HG03095 (cell line): ENCODE measurements around the gene CCSER1.

ENCODE experiments used
- ATAC-seq: cut with Tn5 transposase; IDR thresholded peaks from one replicate; pipeline ENCODE4 v1.9.1; 2021; ENCODE audit warnings: moderate library complexity; ENCODE audit not compliant: unreplicated experiment

CCSER1 gene

DNA sequence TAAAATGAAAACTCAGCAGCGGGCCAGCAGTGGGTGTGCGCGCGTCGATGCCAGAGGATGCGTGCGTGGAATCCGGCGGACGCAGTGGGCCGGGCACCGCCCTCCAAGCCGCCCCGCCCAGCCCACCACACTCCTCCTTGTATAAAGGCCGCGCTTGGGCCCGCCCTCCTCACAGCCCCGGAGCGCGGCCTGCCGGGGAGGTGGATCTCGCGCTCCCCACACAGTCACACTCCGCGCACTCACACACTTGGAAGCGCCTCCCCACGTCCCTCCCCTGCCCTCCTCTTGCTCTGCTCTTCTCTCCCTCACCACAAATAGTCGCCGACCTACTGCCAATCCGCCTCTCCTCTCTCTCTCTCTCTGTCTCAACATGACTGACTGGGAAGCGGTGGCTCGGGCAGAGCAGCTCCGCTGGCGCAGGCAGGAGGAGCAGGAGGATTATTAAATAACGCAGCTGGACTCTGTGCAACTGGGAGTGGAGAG, at the start of gene CCSER1:
Gene CCSER1 (plus strand): TSS at position 172 of the 483 bp plus-strand sequence.
- ATAC-seq: peak; percentile 63

DNA sequence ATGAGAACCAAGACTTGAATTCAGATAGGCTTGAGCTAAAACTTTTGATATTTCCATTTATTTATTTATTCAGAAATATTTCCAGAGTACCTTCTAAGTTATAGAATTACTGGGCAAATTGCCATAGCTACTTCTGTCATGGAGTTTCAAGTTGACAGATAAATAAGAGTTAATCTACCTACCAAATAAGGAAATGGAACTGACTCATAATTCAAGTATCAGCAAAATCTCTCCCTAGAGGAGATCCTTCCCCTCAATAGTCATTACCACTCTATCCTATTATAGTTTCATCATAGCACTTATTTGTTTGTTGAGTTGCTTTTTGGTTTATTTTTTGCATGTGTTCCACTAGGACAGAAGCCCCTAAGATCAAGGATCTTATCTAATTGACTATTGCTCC, 48.8 kb upstream of the CCSER1 start:
- no peak for ATAC-seq

- ATAC-seq: no peak
Measured at GRCh38 chr4:90080116-90080515, 47.1 kb upstream of the CCSER1 start.

GRCh38 chr4:90081432-90082144, 45.6 kb upstream of the CCSER1 start:
- ATAC-seq: no peak

DNA sequence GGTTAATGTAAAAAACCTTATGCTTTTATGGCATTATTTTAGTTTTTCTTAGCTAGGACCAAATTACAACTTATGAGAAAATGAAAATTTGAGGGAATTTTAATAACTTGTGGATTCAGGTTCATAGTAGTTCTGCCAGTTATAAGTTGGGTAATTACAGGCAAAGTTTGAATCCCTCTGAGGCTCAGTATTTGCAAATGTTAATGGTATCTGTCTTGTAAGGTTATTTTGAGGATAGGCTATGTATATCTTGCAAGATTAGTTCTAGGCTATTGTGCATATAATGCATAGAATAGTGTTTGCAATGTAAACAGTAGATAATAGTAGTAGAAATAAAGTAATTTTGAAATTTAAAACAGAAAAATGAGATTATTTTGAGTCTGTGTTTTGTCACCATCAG, 44.7 kb upstream of the CCSER1 start:
- no peak for ATAC-seq

GRCh38 chr4:90084277-90084966, 42.8 kb upstream of the CCSER1 start:
- no peak for ATAC-seq

DNA sequence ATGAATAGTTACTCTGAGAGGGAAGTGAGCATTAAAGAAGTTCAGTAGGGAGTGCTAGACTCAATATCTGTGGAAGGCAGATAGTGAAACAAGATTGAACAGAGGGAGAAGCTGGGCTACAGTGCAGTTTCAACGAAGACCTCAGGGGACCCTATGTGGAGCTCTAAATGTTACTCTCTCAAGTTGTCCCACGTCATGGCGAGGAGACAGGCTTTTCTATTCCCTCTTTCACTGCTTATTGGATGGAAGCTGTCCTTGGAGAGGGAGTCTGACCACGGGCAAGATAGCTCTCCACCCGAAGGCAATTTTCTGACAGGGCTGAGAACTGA, 42.3 kb upstream of the CCSER1 start:
- ATAC-seq: no peak

GRCh38 chr4:90093526-90093925, 33.7 kb upstream of the CCSER1 start:
- ATAC-seq: no peak

- no peak for ATAC-seq
Measured at GRCh38 chr4:90095000-90095399, 32.2 kb upstream of the CCSER1 start.

- ATAC-seq: no peak
Measured at GRCh38 chr4:90099812-90100211, 27.4 kb upstream of the CCSER1 start.

GRCh38 chr4:90103991-90104390, 23.2 kb upstream of the CCSER1 start:
- no peak for ATAC-seq

GRCh38 chr4:90105274-90105673, 21.9 kb upstream of the CCSER1 start:
- ATAC-seq: no peak

- ATAC-seq: no peak
Measured at GRCh38 chr4:90112715-90113114, 14.5 kb upstream of the CCSER1 start.

DNA sequence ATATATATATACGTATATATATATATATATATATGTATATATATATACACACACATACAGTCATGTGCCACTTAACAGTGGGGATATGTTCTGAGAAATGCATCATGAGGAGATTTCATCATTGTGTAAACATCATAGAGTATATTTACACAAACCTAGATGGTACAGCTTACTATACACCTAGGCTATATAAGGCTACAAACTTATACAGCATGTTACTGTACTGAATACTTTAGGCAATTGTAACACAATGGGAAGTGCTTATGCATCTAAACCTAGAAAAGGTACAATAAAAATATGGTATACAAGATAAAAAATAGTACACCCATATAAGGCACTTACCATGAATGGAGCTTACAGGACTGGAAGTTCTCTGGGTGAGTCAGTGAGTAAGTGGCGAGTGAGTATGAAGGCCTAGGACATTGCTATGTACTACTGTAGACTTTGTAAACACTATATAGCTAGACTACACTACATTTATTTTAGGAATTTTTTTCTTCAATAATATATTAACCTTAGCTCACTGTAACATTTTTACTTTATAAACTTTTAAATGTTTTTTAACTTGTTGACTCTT, 13.2 kb upstream of the CCSER1 start:
- ATAC-seq: no peak

- peak; percentile 72 for ATAC-seq
Measured at GRCh38 chr4:90118527-90119195, 8.5 kb upstream of the CCSER1 start.

DNA sequence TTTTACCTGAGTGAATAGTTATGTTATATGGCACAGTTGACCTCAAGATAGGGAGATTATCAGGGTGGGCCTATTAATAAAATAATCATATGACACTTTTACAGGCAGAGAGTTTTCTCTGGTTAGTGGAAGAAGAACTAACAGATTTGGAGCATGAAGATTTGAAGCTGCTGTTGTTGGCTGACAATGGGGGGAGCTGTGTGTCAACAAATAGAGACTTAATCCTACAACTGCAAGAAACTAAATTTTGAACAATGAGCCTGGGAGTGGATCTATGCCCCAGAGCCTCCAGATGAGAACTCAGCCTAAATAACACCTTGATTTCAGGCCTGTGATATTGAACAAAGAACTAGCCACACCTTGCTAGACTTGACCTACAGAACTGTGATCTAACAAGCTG, 7.2 kb upstream of the CCSER1 start:
- no peak for ATAC-seq

GRCh38 chr4:90120815-90121214, 6.4 kb upstream of the CCSER1 start:
- no peak for ATAC-seq

- ATAC-seq: no peak
Measured at GRCh38 chr4:90121676-90122354, 5.4 kb upstream of the CCSER1 start.

GRCh38 chr4:90122355-90122748, 4.8 kb upstream of the CCSER1 start:
- no peak for ATAC-seq

DNA sequence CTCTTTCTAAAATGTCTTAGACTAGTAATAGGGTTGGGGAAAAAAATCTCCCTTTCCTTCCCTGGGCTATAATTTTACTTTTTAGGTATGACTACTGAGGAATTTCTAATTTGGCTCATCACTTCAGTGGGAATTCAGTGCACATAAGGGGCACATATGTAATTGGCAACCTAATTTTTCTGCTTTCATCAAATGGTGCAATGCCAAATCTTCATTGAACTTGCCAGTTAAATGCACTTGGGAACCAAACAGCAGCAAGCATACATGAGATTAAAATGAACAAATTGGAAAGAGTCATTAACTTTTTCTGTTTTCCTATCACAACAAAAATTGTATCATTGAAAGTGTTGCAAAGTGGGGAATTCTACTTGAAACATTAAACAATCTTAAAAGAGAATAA, 2.9 kb upstream of the CCSER1 start:
- ATAC-seq: no peak

GRCh38 chr4:90126805-90127204, 389 bp upstream of the CCSER1 start:
- no peak for ATAC-seq
